SU-DHL-6 (cell line): ENCODE measurements around the gene ZNF383.
"Not testable (repeated sequence)": the region's sequence is repeated elsewhere in the genome, so short reads cannot be mapped to it uniquely, and the experiment has no call there.

Experiments used
- H2AFZ ChIP-seq: fragments of 200-600 bp; sonication (generic); 2 replicates; pipeline ENCODE4 v1.6.1; 2014; ENCODE audit warnings: low read depth, mild to moderate bottlenecking, moderate library complexity, mixed read lengths, antibody characterized with exemption, low read length; ENCODE audit not compliant: severe bottlenecking
- H3F3A ChIP-seq: fragments of 200-600 bp; shearing (Covaris generic); 2 replicates; pipeline ENCODE4 v1.6.0; 2016; ENCODE audit warnings: antibody characterized with exemption, mild to moderate bottlenecking; ENCODE audit not compliant: insufficient read depth
- H3K27ac ChIP-seq: fragments of 200-600 bp; sonication (generic); 2 replicates; pipeline ENCODE4 v1.5.1; 2016; ENCODE audit warnings: low read depth, mild to moderate bottlenecking, low read length, moderate library complexity, mixed read lengths
- H3K27me3 ChIP-seq: fragments of 200-600 bp; sonication (generic), shearing (Covaris generic); 2 replicates; pipeline ENCODE4 v1.6.0; 2014; ENCODE audit warnings: mild to moderate bottlenecking, low read length
- H3K36me3 ChIP-seq: fragments of 200-600 bp; sonication (generic); 2 replicates; pipeline ENCODE4 v1.6.1; 2014; ENCODE audit warnings: mild to moderate bottlenecking, low read length, mixed read lengths
- H3K4me2 ChIP-seq: fragments of 300-600, 200-600 bp; shearing (Covaris generic), sonication (generic); 2 replicates; pipeline ENCODE4 v1.6.0; 2014; ENCODE audit warnings: low read length, low read depth, mild to moderate bottlenecking; ENCODE audit not compliant: poor library complexity, severe bottlenecking
- H3K4me3 ChIP-seq: fragments of 200-600 bp; sonication (generic); 2 replicates; pipeline ENCODE4 v1.5.1; 2014; ENCODE audit warnings: antibody characterized with exemption, low read length, mild to moderate bottlenecking, mixed read lengths; ENCODE audit not compliant: insufficient read depth, poor library complexity, severe bottlenecking
- H3K79me2 ChIP-seq: fragments of 200-600 bp; sonication (generic); 2 replicates; pipeline ENCODE4 v1.6.1; 2014; ENCODE audit warnings: mild to moderate bottlenecking, low read length, moderate library complexity; ENCODE audit not compliant: insufficient read depth
- H3K9ac ChIP-seq: fragments of 200-600 bp; sonication (generic); 2 replicates; pipeline ENCODE4 v1.7.0; 2014; ENCODE audit warnings: mild to moderate bottlenecking, low read length
- H3K9me2 ChIP-seq: fragments of 200-600 bp; sonication (generic); replicated peaks from 2 replicates; pipeline ENCODE4 v1.6.1; 2014; ENCODE audit warnings: low read length; ENCODE audit not compliant: insufficient read depth
- H3K9me3 ChIP-seq: fragments of 200-600 bp; sonication (generic); 2 replicates; pipeline ENCODE4 v1.6.1; 2014; ENCODE audit warnings: low read length, mixed read lengths; ENCODE audit not compliant: insufficient read depth
- H4K20me1 ChIP-seq: fragments of 200-600 bp; sonication (generic); 2 replicates; pipeline ENCODE4 v1.6.1; 2014; ENCODE audit warnings: low read depth, mild to moderate bottlenecking, antibody characterized with exemption, low read length, moderate library complexity, mixed read lengths

ZNF383 gene

GRCh38 chr19:37267755-37268154, 49.7 kb downstream of the ZNF383 start:
- not testable (repeated sequence) for H3K36me3 ChIP-seq, H3F3A ChIP-seq, H3K4me3 ChIP-seq, H4K20me1 ChIP-seq, H2AFZ ChIP-seq, H3K9me2 ChIP-seq, H3K9me3 ChIP-seq, H3K27me3 ChIP-seq, H3K9ac ChIP-seq, H3K79me2 ChIP-seq, H3K27ac ChIP-seq
- H3K4me2 ChIP-seq, result peak overlapping the region; percentile 33

- H3K4me2 ChIP-seq, H3K27me3 ChIP-seq, H3K9me3 ChIP-seq, H2AFZ ChIP-seq, H3K36me3 ChIP-seq, H3K27ac ChIP-seq, H3K79me2 ChIP-seq, H3F3A ChIP-seq, H4K20me1 ChIP-seq, H3K9me2 ChIP-seq, H3K9ac ChIP-seq, H3K4me3 ChIP-seq: not testable (repeated sequence)
These were observed 62.6 kb downstream of the ZNF383 start for GRCh38 chr19:37280656-37281055.

GRCh38 chr19:37284020-37284419, 66.0 kb downstream of the ZNF383 start:
- H3K79me2 ChIP-seq, H3F3A ChIP-seq, H4K20me1 ChIP-seq, H3K27me3 ChIP-seq, H3K36me3 ChIP-seq, H3K9me3 ChIP-seq, H3K4me2 ChIP-seq, H3K9ac ChIP-seq, H2AFZ ChIP-seq, H3K27ac ChIP-seq, H3K4me3 ChIP-seq, H3K9me2 ChIP-seq: not testable (repeated sequence)

- H3K36me3 ChIP-seq, H3K4me2 ChIP-seq, H3F3A ChIP-seq, H3K27ac ChIP-seq, H3K9me3 ChIP-seq, H2AFZ ChIP-seq, H3K79me2 ChIP-seq, H3K9ac ChIP-seq, H3K9me2 ChIP-seq, H4K20me1 ChIP-seq, H3K4me3 ChIP-seq, H3K27me3 ChIP-seq: not testable (repeated sequence)
These were observed 71.2 kb downstream of the ZNF383 start for GRCh38 chr19:37289229-37289628.

- not testable (repeated sequence) for H3K4me3 ChIP-seq, H3K9me2 ChIP-seq, H3K4me2 ChIP-seq, H4K20me1 ChIP-seq, H3K36me3 ChIP-seq, H3K79me2 ChIP-seq, H3F3A ChIP-seq, H3K9me3 ChIP-seq, H2AFZ ChIP-seq, H3K9ac ChIP-seq, H3K27me3 ChIP-seq, H3K27ac ChIP-seq
These were observed 75.3 kb downstream of the ZNF383 start for GRCh38 chr19:37292998-37293939.

- H3K4me2 ChIP-seq, H3K36me3 ChIP-seq, H3K4me3 ChIP-seq, H3F3A ChIP-seq, H3K9ac ChIP-seq, H3K9me3 ChIP-seq, H3K9me2 ChIP-seq, H3K27ac ChIP-seq, H2AFZ ChIP-seq, H3K79me2 ChIP-seq, H3K27me3 ChIP-seq, H4K20me1 ChIP-seq: not testable (repeated sequence)
These were observed 76.2 kb downstream of the ZNF383 start for GRCh38 chr19:37294246-37294645.
